ENCODE results near the gene ATP6V1F. TPM values are rescaled to one million over a fixed set of nuclear protein-coding genes. Genes with fewer than 3 reads are reported as not detected.

The ATP6V1F gene
- polyA plus RNA-seq, 3 donors: 327 to 593 (median 511) TPM

DNA sequence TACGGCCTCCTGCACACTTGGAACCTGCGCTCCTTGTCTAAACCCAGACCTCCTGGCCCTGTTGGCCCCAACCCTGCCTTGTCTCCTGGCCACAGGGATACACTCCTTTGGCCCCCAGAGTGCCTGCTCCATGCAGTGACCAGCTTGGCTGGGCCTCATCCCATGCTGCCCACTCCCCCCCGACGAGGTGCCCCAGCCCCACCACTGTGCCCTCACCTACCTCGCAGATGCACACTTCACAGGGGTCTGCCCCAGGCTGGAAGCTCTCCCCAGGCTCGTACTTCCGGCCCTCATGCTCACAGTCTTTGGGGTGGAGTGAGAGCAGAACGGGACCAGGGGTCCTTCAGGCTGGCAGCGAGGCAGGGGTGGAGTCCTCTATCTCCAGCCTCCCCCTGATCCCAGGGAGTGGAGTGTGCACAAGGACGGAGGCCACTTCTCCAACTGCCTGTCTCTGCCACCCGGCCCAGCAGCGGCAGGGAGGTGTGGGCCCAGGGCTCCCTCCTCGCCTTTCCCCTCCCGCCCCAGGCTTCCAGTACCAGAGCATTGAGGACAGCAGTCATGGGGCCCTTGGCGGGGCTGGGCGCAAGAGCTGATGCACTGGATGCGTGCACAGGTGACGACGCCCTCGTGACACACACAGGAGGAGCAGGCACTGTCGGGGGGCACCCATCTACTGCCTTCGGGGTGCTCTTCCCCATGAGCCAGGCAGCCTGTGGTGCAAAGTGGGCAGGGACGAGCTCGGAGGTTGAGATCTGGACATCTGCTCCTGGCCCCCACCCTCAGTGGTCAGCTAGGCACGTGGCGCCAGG lies 22.1 kb downstream of the ATP6V1F start:
- H3K36me3 Mint-ChIP-seq: no peaks in the 10 kb centered on the region
- H3K9me3 Mint-ChIP-seq: peaks cover 0 to 3% (median 0%) of the 10 kb centered on the region in 7 donors
- Histone ChIP-seq H3K4me2 (replicated peaks; ENCODE audit: extremely low read depth, low read length, poor library complexity, severe bottlenecking) (no peak overlapping the region), H3K9ac (ENCODE audit: insufficient read depth, low read length, poor library complexity, severe bottlenecking) (no peak overlapping the region), H3K9me3 (replicated peaks in 1 of 2; ENCODE audit: control insufficient read depth in 1 of 2, insufficient read depth in 1 of 2, low read length in 2 of 2) (no peaks in the 10 kb centered on the region), H3K4me1 (ENCODE audit: control insufficient read depth in 1 of 2, insufficient read depth in 2 of 2, low read length in 2 of 2) (no peaks in the 10 kb centered on the region), H3K27ac (ENCODE audit: low read depth in 1 of 2, low read length in 2 of 2) (no peak overlapping the region), H3K27me3 (ENCODE audit: control insufficient read depth in 2 of 2, insufficient read depth in 2 of 2, low read length in 2 of 2) (peaks cover 0 to 12% of the 10 kb centered on the region in 2 donors), H3K4me3 (replicated peaks in 1 of 3; ENCODE audit: low read depth in 2 of 3, low read length in 3 of 3) (no peak overlapping the region), H3K79me2 (ENCODE audit: insufficient read depth, low read length) (no peaks in the 10 kb centered on the region), H2AFZ (ENCODE audit: insufficient read depth, low read depth, low read length, poor library complexity, severe bottlenecking) (no peak overlapping the region), H3K36me3 (replicated peaks in 1 of 2; ENCODE audit: control insufficient read depth in 1 of 2, insufficient read depth in 2 of 2, low read length in 2 of 2) (no peaks in the 10 kb centered on the region), H4K20me1 (ENCODE audit: insufficient read depth, low read length) (no peaks in the 10 kb centered on the region)
- TF ChIP-seq, protein P1, sequence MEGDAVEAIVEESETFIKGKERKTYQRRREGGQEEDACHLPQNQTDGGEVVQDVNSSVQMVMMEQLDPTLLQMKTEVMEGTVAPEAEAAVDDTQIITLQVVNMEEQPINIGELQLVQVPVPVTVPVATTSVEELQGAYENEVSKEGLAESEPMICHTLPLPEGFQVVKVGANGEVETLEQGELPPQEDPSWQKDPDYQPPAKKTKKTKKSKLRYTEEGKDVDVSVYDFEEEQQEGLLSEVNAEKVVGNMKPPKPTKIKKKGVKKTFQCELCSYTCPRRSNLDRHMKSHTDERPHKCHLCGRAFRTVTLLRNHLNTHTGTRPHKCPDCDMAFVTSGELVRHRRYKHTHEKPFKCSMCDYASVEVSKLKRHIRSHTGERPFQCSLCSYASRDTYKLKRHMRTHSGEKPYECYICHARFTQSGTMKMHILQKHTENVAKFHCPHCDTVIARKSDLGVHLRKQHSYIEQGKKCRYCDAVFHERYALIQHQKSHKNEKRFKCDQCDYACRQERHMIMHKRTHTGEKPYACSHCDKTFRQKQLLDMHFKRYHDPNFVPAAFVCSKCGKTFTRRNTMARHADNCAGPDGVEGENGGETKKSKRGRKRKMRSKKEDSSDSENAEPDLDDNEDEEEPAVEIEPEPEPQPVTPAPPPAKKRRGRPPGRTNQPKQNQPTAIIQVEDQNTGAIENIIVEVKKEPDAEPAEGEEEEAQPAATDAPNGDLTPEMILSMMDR (IDR thresholded peaks at IDR 0.05): no peak
- no peak overlapping the region for H3K4me3 Mint-ChIP-seq
- 94% methylated on average over 23 of the region's 26 CpGs for WGBS (ENCODE audit: insufficient coverage)
- peaks cover 3% of the 10 kb centered on the region for H3K4me1 Mint-ChIP-seq
- DNase-seq: no peak
- peak overlapping the region in 1 of 7 donors; percentile 58 for H3K27ac Mint-ChIP-seq
- peaks cover 4 to 13% (median 8%) of the 10 kb centered on the region in 3 donors for H3K27me3 Mint-ChIP-seq (ENCODE audit: low read depth in 3 of 3)
- intact Hi-C loops (cut with micrococcal nuclease): loop anchor here (5.0 to 10.0 kb wide), 2 partner anchors 272 to 280 kb away; no protein-coding TSS in a partner anchor

DNA sequence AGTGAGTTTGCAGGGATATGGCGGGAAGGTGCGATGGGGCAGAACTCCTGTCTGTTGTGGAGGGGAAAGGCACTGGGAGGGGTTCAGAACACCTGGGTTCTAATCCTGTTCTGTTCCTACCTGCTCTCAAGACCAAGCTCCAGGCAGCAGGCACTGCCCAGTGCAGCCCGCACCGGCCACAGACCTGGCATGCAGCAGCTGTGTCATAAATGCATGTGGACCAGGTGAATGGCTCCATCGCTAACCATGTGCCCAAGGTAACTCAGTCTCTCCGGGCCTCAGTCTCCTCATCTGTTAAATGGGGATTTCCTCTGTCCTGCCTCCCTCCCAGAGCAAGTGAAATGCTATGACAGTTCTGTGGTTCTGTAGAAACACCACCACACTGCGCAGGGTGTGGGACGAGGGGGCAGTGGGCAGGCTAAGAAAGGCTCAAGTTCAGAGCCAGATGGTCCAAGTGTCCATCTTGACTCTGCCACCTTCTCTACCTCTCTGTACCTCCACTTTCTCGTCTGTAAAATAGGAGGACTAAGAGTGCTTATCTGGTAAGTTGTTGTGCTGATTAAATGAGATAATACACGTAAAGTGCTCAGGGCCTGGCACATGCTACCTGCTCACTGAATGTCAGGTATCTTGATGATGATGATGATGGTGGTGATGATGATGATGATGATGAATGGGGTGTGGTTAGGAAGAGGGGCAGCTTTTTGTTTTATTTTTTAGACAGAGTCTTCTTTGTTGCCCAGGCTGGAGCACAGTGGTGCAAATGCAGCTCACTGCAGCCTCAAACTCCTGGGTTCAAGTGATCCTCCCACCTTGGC lies 22.9 kb downstream of the ATP6V1F start:
- H3K36me3 ChIP-seq (replicated peaks in 1 of 2; ENCODE audit: control insufficient read depth in 1 of 2, insufficient read depth in 2 of 2, low read length in 2 of 2): no peaks in the 10 kb centered on the region
- H3K9ac ChIP-seq (ENCODE audit: insufficient read depth, low read length, poor library complexity, severe bottlenecking): no peak overlapping the region
- H3K27me3 ChIP-seq (ENCODE audit: control insufficient read depth in 2 of 2, insufficient read depth in 2 of 2, low read length in 2 of 2): peaks cover 3 to 18% of the 10 kb centered on the region in 2 donors
- H3K4me2 ChIP-seq (replicated peaks; ENCODE audit: extremely low read depth, low read length, poor library complexity, severe bottlenecking): no peak overlapping the region
- Mint-ChIP-seq H3K9me3 (peaks cover 0 to 8% (median 2%) of the 10 kb centered on the region in 7 donors), H3K27ac (peak overlapping the region in 1 of 7 donors; percentile 58), H3K27me3 (ENCODE audit: low read depth in 3 of 3) (peaks cover 9 to 18% (median 16%) of the 10 kb centered on the region in 3 donors), H3K36me3 (no peaks in the 10 kb centered on the region), H3K4me1 (peaks cover 3% of the 10 kb centered on the region), H3K4me3 (no peak overlapping the region)
- TF ChIP-seq, protein P1 (IDR thresholded peaks at IDR 0.05): no peak
- no peak overlapping the region for H2AFZ ChIP-seq (ENCODE audit: insufficient read depth, low read depth, low read length, poor library complexity, severe bottlenecking)
- no peaks in the 10 kb centered on the region for H4K20me1 ChIP-seq (ENCODE audit: insufficient read depth, low read length)
- intact Hi-C loops (cut with micrococcal nuclease): loop anchor here in 1 of 2 donors (10.0 kb wide), 1 partner anchor 281 kb away; no protein-coding TSS in a partner anchor
- 97% methylated on average over 6 of the region's 10 CpGs for WGBS (ENCODE audit: insufficient coverage)
- no peaks in the 10 kb centered on the region for H3K79me2 ChIP-seq (ENCODE audit: insufficient read depth, low read length)
- DNase-seq: no peak
- H3K4me1 ChIP-seq (ENCODE audit: control insufficient read depth in 1 of 2, insufficient read depth in 2 of 2, low read length in 2 of 2): peaks cover 0 to under 1% of the 10 kb centered on the region in 2 donors
- no peaks in the 10 kb centered on the region for H3K9me3 ChIP-seq (replicated peaks in 1 of 2; ENCODE audit: control insufficient read depth in 1 of 2, insufficient read depth in 1 of 2, low read length in 2 of 2)
- no peak overlapping the region for H3K27ac ChIP-seq (ENCODE audit: low read depth in 1 of 2, low read length in 2 of 2)
- no peak overlapping the region for H3K4me3 ChIP-seq (replicated peaks in 1 of 3; ENCODE audit: low read depth in 2 of 3, low read length in 3 of 3)

All from CD14-positive monocyte (primary cell).